Stomach (tissue), 4 donors: ENCODE data around the gene PHTF2.

Experiments
- CTCF ChIP-seq, 7 experiments: fragments of 450-650 bp in 4 of 7; fragments of 200-600 bp in 3 of 7; sonication (generic) in 3 of 7; IDR thresholded peaks; one replicate each; pipeline ENCODE4 v1.5.1; 2016 to 2019; ENCODE audit warnings: antibody characterized with exemption in 7 of 7, control low read depth in 2 of 7, mild to moderate bottlenecking in 1 of 7
- EP300 ChIP-seq: sonication (generic); formaldehyde crosslinking; IDR thresholded peaks from one replicate; pipeline ENCODE4 v1.6.1; 2017; ENCODE audit warnings: antibody characterized with exemption
- POLR2A ChIP-seq, 4 donors: fragments of 450-650 bp; IDR thresholded peaks; one replicate each; pipeline ENCODE4 v1.6.1; 2016; ENCODE audit warnings: antibody characterized with exemption in 4 of 4, control low read depth in 2 of 4, mild to moderate bottlenecking in 1 of 4, moderate library complexity in 1 of 4
- POLR2AphosphoS5 ChIP-seq, 3 donors: sonication (generic); formaldehyde crosslinking; IDR thresholded peaks; one replicate each; pipeline ENCODE4 v1.6.1; 2016; ENCODE audit warnings: antibody characterized with exemption in 3 of 3

GRCh38 chr7:77799078-77799964 lies 748 bp downstream of the PHTF2 start:
- TF ChIP-seq POLR2A (IDR thresholded peaks at IDR 0.05) (no peak), CTCF (IDR thresholded peaks at IDR 0.05) (no peak), POLR2AphosphoS5 (IDR thresholded peaks at IDR 0.05) (no peak), EP300 (no peak)
